ENCODE results near the gene CYFIP1. TPM values are rescaled to one million over a fixed set of nuclear protein-coding genes. Genes with fewer than 3 reads are reported as not detected.

Gene CYFIP1
- total and polyA plus RNA-seq, 2 of the 13 experiments (the other 11 are each of a cell fraction or from before 2014, with no cell fraction given): 38.1 to 58.3 TPM

GRCh38 chr15:22959321-22960101 is 20.7 kb downstream of the CYFIP1 start:
- DNase-seq (ENCODE audit: low spot score): no peak

GRCh38 chr15:22958487-22959280 is 21.5 kb downstream of the CYFIP1 start:
- POLR2A ChIA-PET: no interaction called here
- WGBS (ENCODE audit: low lambda C conversion rate): 94% methylated on average over 12 of the region's 16 CpGs
- no TSS peak for BruUV-seq (replicated peaks)
- Histone ChIP-seq H2AFZ (ENCODE audit: low read length) (no peak overlapping the region), H3K36me3 (replicated peaks in 1 of 2; ENCODE audit: control insufficient read depth in 1 of 2, insufficient read depth in 2 of 2, low read length in 2 of 2) (no peaks in the 10 kb centered on the region; a peak in 2 of 5 replicates), H3K9ac (ENCODE audit: insufficient read depth, low read depth, low read length) (no peak overlapping the region), H3K4me1 (ENCODE audit: insufficient read depth, low read length) (peaks cover 20% of the 10 kb centered on the region), H3K4me3 (replicated peaks in 1 of 3; ENCODE audit: insufficient read depth in 1 of 3, low read depth in 2 of 3, low read length in 3 of 3) (no peak overlapping the region), H4K20me1 (ENCODE audit: insufficient read depth, low read length) (peaks cover 32% of the 10 kb centered on the region; the same call in 1 of the 2 replicates), H3K27ac (ENCODE audit: extremely low read length, insufficient read depth, low read length) (no peak overlapping the region), H3K27me3 (ENCODE audit: control insufficient read depth in 1 of 2, insufficient read depth in 2 of 2, low read length in 2 of 2) (no peaks in the 10 kb centered on the region), H3K4me2 (ENCODE audit: low read depth, low read length) (no peak overlapping the region), H3K79me2 (ENCODE audit: insufficient read depth, low read length) (peaks cover 58% of the 10 kb centered on the region), H3K9me3 (ENCODE audit: low read length) (no peaks in the 10 kb centered on the region)
- intact Hi-C loops (cut with micrococcal nuclease; ENCODE audit: unreplicated experiment): loop anchor here (5.0 kb wide), 1 partner anchor 509 kb away; no protein-coding TSS in a partner anchor
- in situ Hi-C loops (cut with HindIII; ENCODE audit: extremely low pct_ligation_motif_present, low pct_unique_long_range_greater_than_20kb): no loop called here
- CTCF ChIA-PET (ENCODE audit: low intra/inter-chr PET ratio, low total read pairs): no interaction called here
- FAIRE-seq (no peak), ATAC-seq (no peak), DNase-seq (ENCODE audit: low spot score) (no peak)
- no peak for TF ChIP-seq ZFP62 (CRISPR knock-in tag; IDR thresholded peaks at IDR 0.05)
- no peak for TF ChIP-seq POLR2G (IDR thresholded peaks at IDR 0.05; ENCODE audit: low read depth, low read length)
- TF ChIP-seq MTERF4 (CRISPR knock-in tag; IDR thresholded peaks at IDR 0.05): no peak
- TF ChIP-seq HIVEP1 (CRISPR knock-in tag; IDR thresholded peaks at IDR 0.05): no peak
- TF ChIP-seq FOXJ3 (CRISPR knock-in tag; IDR thresholded peaks at IDR 0.05; ENCODE audit: borderline replicate concordance): no peak
- TF ChIP-seq ZNF292 (CRISPR knock-in tag; IDR thresholded peaks at IDR 0.05; ENCODE audit: borderline replicate concordance, low read depth): no peak
- TF ChIP-seq IRF9 (CRISPR knock-in tag; IDR thresholded peaks at IDR 0.05; ENCODE audit: borderline replicate concordance): no peak
- no peak for TF ChIP-seq RBAK (CRISPR knock-in tag; IDR thresholded peaks at IDR 0.05)
- TF ChIP-seq GTF3A (CRISPR knock-in tag; conservative IDR thresholded peaks at IDR 0.05): no peak
- TF ChIP-seq ZFP36 (IDR thresholded peaks at IDR 0.05; ENCODE audit: borderline replicate concordance, low read depth, low read length, partially characterized antibody): no peak
- TF ChIP-seq DDIT3 (CRISPR knock-in tag; IDR thresholded peaks at IDR 0.05): no peak

More at GRCh38 chr15:22959321-22960101, 20.7 kb downstream of the CYFIP1 start:
- H3K4me2 ChIP-seq (ENCODE audit: low read depth, low read length): no peak overlapping the region
- no peak for FAIRE-seq
- no peak overlapping the region for H3K9ac ChIP-seq (ENCODE audit: insufficient read depth, low read depth, low read length)
- in situ Hi-C loops (cut with HindIII; ENCODE audit: extremely low pct_ligation_motif_present, low pct_unique_long_range_greater_than_20kb) (no loop called here), intact Hi-C loops (cut with micrococcal nuclease; ENCODE audit: unreplicated experiment) (loop anchor here (5.0 kb wide), 1 partner anchor 508 kb away; no protein-coding TSS in a partner anchor)
- BruUV-seq (replicated peaks): no TSS peak
- no peak overlapping the region for H3K4me3 ChIP-seq (replicated peaks in 1 of 3; ENCODE audit: insufficient read depth in 1 of 3, low read depth in 2 of 3, low read length in 3 of 3)
- H3K36me3 ChIP-seq (replicated peaks in 1 of 2; ENCODE audit: control insufficient read depth in 1 of 2, insufficient read depth in 2 of 2, low read length in 2 of 2): no peaks in the 10 kb centered on the region; a peak in 1 of 5 replicates
- no peak for ATAC-seq
- peaks cover 58% of the 10 kb centered on the region for H3K79me2 ChIP-seq (ENCODE audit: insufficient read depth, low read length)
- peak; percentile 33 for TF ChIP-seq AGO2 (optimal IDR thresholded peaks at IDR 0.05; ENCODE audit: low read depth, low read length)
- TF ChIP-seq ZNF878 (CRISPR knock-in tag; IDR thresholded peaks at IDR 0.05): no peak
- no peak for TF ChIP-seq SMYD3 (CRISPR knock-in tag; IDR thresholded peaks at IDR 0.05)
- no peak for TF ChIP-seq SSRP1 (CRISPR knock-in tag; IDR thresholded peaks at IDR 0.05)
- no peak for TF ChIP-seq GATA4 (IDR thresholded peaks at IDR 0.05; ENCODE audit: borderline replicate concordance, low read depth)
- CTCF ChIA-PET (ENCODE audit: low intra/inter-chr PET ratio, low total read pairs): no interaction called here
- H3K9me3 ChIP-seq (ENCODE audit: low read length): no peaks in the 10 kb centered on the region
- no peaks in the 10 kb centered on the region for H3K27me3 ChIP-seq (ENCODE audit: control insufficient read depth in 1 of 2, insufficient read depth in 2 of 2, low read length in 2 of 2)
- peaks cover 30% of the 10 kb centered on the region; the same call in 1 of the 2 replicates for H4K20me1 ChIP-seq (ENCODE audit: insufficient read depth, low read length)
- peaks cover 14% of the 10 kb centered on the region for H3K4me1 ChIP-seq (ENCODE audit: insufficient read depth, low read length)
- H3K27ac ChIP-seq (ENCODE audit: extremely low read length, insufficient read depth, low read length): no peak overlapping the region
- no peak overlapping the region for H2AFZ ChIP-seq (ENCODE audit: low read length)
- 96% methylated on average over 22 of the region's 33 CpGs for WGBS (ENCODE audit: low lambda C conversion rate)
- POLR2A ChIA-PET: no interaction called here
